Heart left ventricle (tissue), 13 donors: ENCODE results near the gene ZFR2.

Experiments used
- CTCF ChIP-seq, 12 donors: fragments of 200-600 bp; sonication (generic) in 4 of 12; IDR thresholded peaks; one replicate each; pipeline versions ENCODE4 v1.5.0 to v1.8.0; 2018 to 2022; ENCODE audit warnings: antibody characterized with exemption in 12 of 12, mild to moderate bottlenecking in 5 of 12
- POLR2A ChIP-seq, 2 donors: fragments of 450-650 bp; IDR thresholded peaks; one replicate each; pipeline ENCODE4 v1.6.1; 2017; ENCODE audit warnings: antibody characterized with exemption in 2 of 2, mild to moderate bottlenecking in 2 of 2, moderate library complexity in 2 of 2
- donor health status: ischemic (EF 13 %, LVEDD 7.1; RV severe dilation, severe dysfunction).
- donor health status: DM: no; HTN: yes; CAD: no.
- donor health status: DM: no; HTN: no; CAD: no.
- donor health status: ischemic (EF 25% LVEDD 6.9; RV normal size, moderate dysfunction).
- donor health status: ischemic (EF 25% LVEDD 5.7; RV mildly dilated, moderate dysfunction).
- donor health status: ischemic (EF 35%, LVEDD 5.7; RV mildly dilated, moderate dysfunction).
- donor health status: nonischemic (EF 11% LVEDD 7.7; RV severe dilation, severe dysfunction).
- donor health status: DM: yes; HTN: yes; CAD: no.
- donor health status: PGD.
- donor health status: ischemic (EF 29% LVEDD 5.4; RV normal size, mild dysfunction).
- donor health status: nonischemic (EF 23%, LVEDD 6.1; RV moderate dilation, normal function).

- no peak for TF ChIP-seq POLR2A (IDR thresholded peaks at IDR 0.05)
- no peak for TF ChIP-seq CTCF (IDR thresholded peaks at IDR 0.05)
Observed at GRCh38 chr19:3778104-3778867, 90.6 kb downstream of the ZFR2 start.
